AG04450 (cell line): Measurements from ENCODE around the gene FADS2. TPM values are rescaled to one million over a fixed set of nuclear protein-coding genes. Genes with fewer than 3 reads are reported as not detected.
A peak's percentile ranks its signal among the peaks of the same experiment; 100 is the strongest.

Source experiments
- CTCF ChIA-PET: fragments of 300-600, 350-600 bp; formaldehyde crosslinking; extraction: SDS; loops from one replicate; lab custom pipeline; 2022; ENCODE audit warnings: antibody characterized with exemption, inconsistent platforms; lab: Charles Lee
- POLR2A ChIA-PET: fragments of 350-600 bp; formaldehyde crosslinking; extraction: SDS; loops from one replicate; lab custom pipeline; 2021; ENCODE audit warnings: antibody characterized with exemption, inconsistent platforms; lab: Yijun Ruan, JAX
- DNase-seq: peaks from one replicate; pipeline ENCODE4 v3.0.0-alpha.2; 2011; ENCODE audit warnings: low read depth, low spot score
- H3K27ac ChIP-seq: one replicate; pipeline ENCODE4 v1.5.1; 2012; ENCODE audit warnings: low read depth, low read length, control low read depth
- H3K27me3 ChIP-seq: one replicate; pipeline ENCODE4 v1.6.0; 2012; ENCODE audit warnings: low read length; ENCODE audit not compliant: control insufficient read depth, insufficient read depth
- H3K4me3 ChIP-seq: 2 replicates; pipeline ENCODE4 v1.5.1; 2011; ENCODE audit warnings: mild to moderate bottlenecking, low read depth, low read length, control low read depth
- H3K9me3 ChIP-seq: 2 replicates; pipeline ENCODE4 v1.5.1; 2012; ENCODE audit warnings: low read length; ENCODE audit not compliant: control insufficient read depth, insufficient read depth
- CTCF ChIP-seq: IDR thresholded peaks from 2 replicates; pipeline ENCODE4 v1.5.1; 2011; ENCODE audit warnings: low read depth, low read length, control low read depth, inconsistent platforms
- polyA plus RNA-seq: library from polyadenylated mRNA; depleted of rRNA; stranded (reverse); fragments of >200 nt; gene quantifications from 2 replicates; pipeline ENCODE4 v1.2.3, GENCODE V29; 2011

Gene FADS2
- polyA plus RNA-seq, 1 experiment: 183 TPM

GRCh38 chr11:61869429-61869707 lies 41.3 kb downstream of the FADS2 start:
- POLR2A ChIA-PET: no interaction called here
- no peak for DNase-seq
- no peak for TF ChIP-seq CTCF
- H3K4me3 ChIP-seq: no peak overlapping the region
- no peak overlapping the region for H3K27ac ChIP-seq
- CTCF ChIA-PET: interaction anchor here (0.6 to 7.2 kb wide), 6 partner anchors 24 to 239 kb away, joined by 3 to 57 read pairs (median 22); partner anchors contain the start of gene BEST1
- no peaks in the 10 kb centered on the region for H3K9me3 ChIP-seq
- H3K27me3 ChIP-seq: peaks cover 2% of the 10 kb centered on the region

GRCh38 chr11:61869708-61870451 lies 41.8 kb downstream of the FADS2 start:
- ChIA-PET CTCF (interaction anchor here (0.6 to 7.2 kb wide), 22 partner anchors 10 to 441 kb away, joined by 3 to 57 read pairs (median 4); partner anchors contain the start of gene BEST1), POLR2A (interaction anchor here (0.5 to 1.1 kb wide), 2 partner anchors 68 to 73 kb away, joined by 3 read pairs; no protein-coding TSS in a partner anchor)
- no peak for DNase-seq
- H3K4me3 ChIP-seq: no peak overlapping the region
- no peak for TF ChIP-seq CTCF
- H3K27ac ChIP-seq: no peak overlapping the region
- H3K9me3 ChIP-seq: no peaks in the 10 kb centered on the region
- peaks cover 2% of the 10 kb centered on the region for H3K27me3 ChIP-seq

DNA sequence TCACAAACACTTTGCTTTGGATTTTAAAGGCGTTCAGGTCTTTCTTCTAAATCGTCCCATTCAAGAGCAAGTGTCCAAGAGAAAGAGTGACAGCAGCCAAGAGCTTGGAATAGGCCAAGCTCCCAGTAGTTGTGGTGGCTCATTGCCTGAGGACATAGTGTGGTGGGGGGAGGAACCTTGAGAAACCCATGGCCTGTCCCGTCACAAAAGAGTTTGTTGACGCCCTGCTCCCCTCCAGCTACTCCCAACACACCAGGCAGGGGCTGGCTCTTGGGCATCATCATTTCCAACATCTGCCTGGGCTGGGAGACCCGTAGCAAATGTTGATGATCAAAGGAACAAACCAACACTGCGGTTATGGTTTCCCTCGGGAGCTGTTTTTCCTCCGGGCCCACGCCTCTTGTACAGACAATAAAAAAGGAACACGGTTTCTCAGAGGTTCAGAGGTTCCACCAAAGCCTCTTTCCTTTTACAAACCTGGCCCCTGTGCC lies 42.5 kb downstream of the FADS2 start:
- H3K27me3 ChIP-seq: peaks cover 2% of the 10 kb centered on the region
- no peak for TF ChIP-seq CTCF
- CTCF ChIA-PET: interaction anchor here (0.5 to 7.2 kb wide), 24 partner anchors 9 to 1053 kb away, joined by 3 to 57 read pairs (median 3); partner anchors contain the start of gene BEST1
- H3K27ac ChIP-seq: no peak overlapping the region
- no peaks in the 10 kb centered on the region for H3K9me3 ChIP-seq
- H3K4me3 ChIP-seq: no peak overlapping the region
- no peak for DNase-seq
- POLR2A ChIA-PET: interaction anchor here (0.5 to 1.4 kb wide), 4 partner anchors 10 to 77 kb away, joined by 3 to 7 read pairs (median 3); no protein-coding TSS in a partner anchor

- POLR2A ChIA-PET: interaction anchor here (0.6 to 1.4 kb wide), 2 partner anchors 10 to 76 kb away, joined by 3 to 7 read pairs; no protein-coding TSS in a partner anchor
- H3K27ac ChIP-seq: no peak overlapping the region
These were observed 43.1 kb downstream of the FADS2 start for GRCh38 chr11:61871158-61871597.

More at GRCh38 chr11:61871158-61871597, 43.1 kb downstream of the FADS2 start:
- Histone ChIP-seq H3K9me3 (no peaks in the 10 kb centered on the region), H3K27me3 (peaks cover 2% of the 10 kb centered on the region), H3K4me3 (peak overlapping the region; percentile 43)
- DNase-seq: peak; percentile 36
- TF ChIP-seq CTCF: peak; percentile 91
- CTCF ChIA-PET: interaction anchor here (0.6 to 7.2 kb wide), 15 partner anchors 9 to 1053 kb away, joined by 3 to 57 read pairs (median 5); partner anchors contain the start of gene BEST1
